T-cell (primary cell): ENCODE results near the gene FAM193B. TPM values are rescaled to one million over a fixed set of nuclear protein-coding genes. Genes with fewer than 3 reads are reported as not detected.

Experiments used
- ATAC-seq, 4 experiments: fragments of 200-7000 bp in 3 of 4; fragments of 150-1000 bp in 1 of 4; cut with Tn5 transposase; replicated peaks in 1 of 4; 1 replicate in 3 of 4; 2 replicates in 1 of 4; pipeline ENCODE4 v1.10.0; 2021; ENCODE audit warnings: moderate library complexity in 3 of 4, mild to moderate bottlenecking in 2 of 4, moderate number of reproducible peaks in 1 of 4
- CTCF ChIA-PET, 2 donors: fragments of 300-600 bp; sonication (Branson Sonifier 250); formaldehyde crosslinking; loops; one replicate each; lab custom pipeline; 2022; ENCODE audit warnings: antibody characterized with exemption in 2 of 2; lab: Charles Lee
- POLR2A ChIA-PET, 2 donors: fragments of 300-600 bp; sonication (Branson Sonifier 250); formaldehyde crosslinking; loops; one replicate each; lab custom pipeline; 2022; ENCODE audit warnings: antibody characterized with exemption in 2 of 2; lab: Charles Lee
- DNase-seq, 35 experiments: peaks; one replicate each; pipeline versions ENCODE4 v3.0.0 to v3.0.0-alpha.2; 2013 to 2023
- H3K27ac ChIP-seq: one replicate; pipeline ENCODE4 v1.5.1; 2013; ENCODE audit warnings: low read length
- H3K27me3 ChIP-seq, 2 experiments: replicated peaks in 1 of 2; 1 replicate in 1 of 2; 2 replicates in 1 of 2; pipeline versions ENCODE4 v1.6.1 to v1.7.0; 2013; ENCODE audit warnings: low read length in 1 of 2, mixed read lengths in 1 of 2; ENCODE audit not compliant: control insufficient read depth in 2 of 2, insufficient read depth in 2 of 2; ENCODE audit errors: extremely low read depth in 1 of 2
- H3K36me3 ChIP-seq, 2 donors: 1 replicate in 1 of 2; 2 replicates in 1 of 2; pipeline versions ENCODE4 v1.6.1 to v1.7.0; 2013; ENCODE audit warnings: low read length in 1 of 2; ENCODE audit not compliant: control insufficient read depth in 2 of 2, insufficient read depth in 1 of 2; ENCODE audit errors: extremely low read depth in 1 of 2
- H3K4me1 ChIP-seq, 2 experiments: 1 replicate in 1 of 2; 2 replicates in 1 of 2; pipeline versions ENCODE4 v1.6.1 to v1.7.0; 2013; ENCODE audit warnings: low read length in 2 of 2, mixed read lengths in 1 of 2; ENCODE audit not compliant: insufficient read depth in 2 of 2, control insufficient read depth in 1 of 2; ENCODE audit errors: extremely low read depth in 1 of 2
- H3K4me3 ChIP-seq, 2 donors: 1 replicate in 1 of 2; 2 replicates in 1 of 2; pipeline versions ENCODE4 v1.5.1 to v1.7.0; 2013; ENCODE audit warnings: mild to moderate bottlenecking in 2 of 2, low read length in 1 of 2, moderate library complexity in 1 of 2; ENCODE audit not compliant: control insufficient read depth in 1 of 2; ENCODE audit errors: extremely low read depth in 1 of 2
- H3K9me3 ChIP-seq: 2 replicates; pipeline ENCODE4 v1.7.0; 2013
- H3K27ac Mint-ChIP-seq, 2 donors: one replicate each; pipeline ENCODE4 v1.8.0; 2020 to 2021; ENCODE audit warnings: mild to moderate bottlenecking in 2 of 2, mixed read lengths in 2 of 2
- H3K27me3 Mint-ChIP-seq, 2 donors: one replicate each; pipeline ENCODE4 v1.8.0; 2021 to 2022; ENCODE audit warnings: mixed read lengths in 2 of 2
- H3K36me3 Mint-ChIP-seq: one replicate; pipeline ENCODE4 v1.8.0; 2021; ENCODE audit warnings: mixed read lengths
- H3K4me1 Mint-ChIP-seq, 3 donors: one replicate each; pipeline ENCODE4 v1.8.0; 2020 to 2022; ENCODE audit warnings: mixed read lengths in 3 of 3, mild to moderate bottlenecking in 1 of 3
- H3K4me3 Mint-ChIP-seq, 3 donors: one replicate each; pipeline ENCODE4 v1.8.0; 2020 to 2022; ENCODE audit warnings: mild to moderate bottlenecking in 3 of 3, mixed read lengths in 3 of 3, moderate library complexity in 3 of 3
- H3K9me3 Mint-ChIP-seq, 3 donors: one replicate each; pipeline ENCODE4 v1.8.0; 2020 to 2022; ENCODE audit warnings: mixed read lengths in 3 of 3
- WGBS: methylation state at CpG from one replicate; pipeline ENCODE4 v1.1.5; 2013; ENCODE audit warnings: missing lambda C conversion rate; ENCODE audit not compliant: insufficient coverage; 5-methylcytosine and 5-hydroxymethylcytosine counted together
- total RNA-seq, 35 experiments: library from RNA in 6 of 35; stranded (reverse) in 6 of 35; fragments of 120-200 nt in 1 of 35; gene quantifications; one replicate each; pipeline versions ENCODE4 v1.2.1 to v1.2.4 and lab custom pipeline; 2013 to 2026

Gene FAM193B
- total RNA-seq, 5 donors from 2014 or later (not counting 1 experiment from before 2014, with no cell fraction given): 162 to 233 (median 217) TPM

DNA sequence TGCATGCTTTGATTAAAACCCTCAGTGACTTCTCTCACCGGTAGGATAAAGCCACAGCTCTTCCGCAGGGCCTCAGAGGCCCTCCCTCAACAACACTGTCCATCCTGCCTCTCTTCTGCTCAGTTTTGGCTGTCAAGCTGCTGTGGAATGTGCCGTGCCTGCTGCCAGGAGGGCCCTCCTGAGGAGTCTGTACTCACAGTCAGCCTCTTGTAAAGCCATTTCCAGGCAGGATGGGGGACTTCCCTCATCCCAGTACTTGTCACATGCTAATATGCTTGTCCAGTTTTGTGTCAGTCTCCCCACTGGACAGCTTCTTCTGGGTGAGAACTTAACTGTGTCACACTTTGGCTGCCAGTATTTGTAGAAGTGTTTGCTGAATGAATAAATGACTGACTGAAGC, 23.7 kb downstream of the FAM193B start:
- ChIA-PET CTCF (no interaction called here), POLR2A (interaction anchor here in 1 of 2 donors (0.7 kb wide), 1 partner anchor 92 kb away, joined by 5 read pairs; no protein-coding TSS in a partner anchor)
- peaks cover 21 to 76% of the 10 kb centered on the region in 2 donors for H3K36me3 ChIP-seq
- 83% methylated on average over 2 of the region's 3 CpGs for WGBS
- DNase-seq (no peak), ATAC-seq (no peak)
- peak overlapping the region in 1 of 2 donors; percentile 73 for H3K27ac Mint-ChIP-seq
- H3K4me1 ChIP-seq: no peaks in the 10 kb centered on the region
- H3K9me3 ChIP-seq: no peaks in the 10 kb centered on the region
- peaks cover 40% of the 10 kb centered on the region for H3K36me3 Mint-ChIP-seq
- H3K4me1 Mint-ChIP-seq: no peaks in the 10 kb centered on the region
- no peak overlapping the region for H3K4me3 ChIP-seq
- H3K4me3 Mint-ChIP-seq: no peak overlapping the region
- no peaks in the 10 kb centered on the region for H3K27me3 ChIP-seq
- H3K27me3 Mint-ChIP-seq: no peaks in the 10 kb centered on the region
- H3K27ac ChIP-seq: no peak overlapping the region
- H3K9me3 Mint-ChIP-seq: no peaks in the 10 kb centered on the region

DNA sequence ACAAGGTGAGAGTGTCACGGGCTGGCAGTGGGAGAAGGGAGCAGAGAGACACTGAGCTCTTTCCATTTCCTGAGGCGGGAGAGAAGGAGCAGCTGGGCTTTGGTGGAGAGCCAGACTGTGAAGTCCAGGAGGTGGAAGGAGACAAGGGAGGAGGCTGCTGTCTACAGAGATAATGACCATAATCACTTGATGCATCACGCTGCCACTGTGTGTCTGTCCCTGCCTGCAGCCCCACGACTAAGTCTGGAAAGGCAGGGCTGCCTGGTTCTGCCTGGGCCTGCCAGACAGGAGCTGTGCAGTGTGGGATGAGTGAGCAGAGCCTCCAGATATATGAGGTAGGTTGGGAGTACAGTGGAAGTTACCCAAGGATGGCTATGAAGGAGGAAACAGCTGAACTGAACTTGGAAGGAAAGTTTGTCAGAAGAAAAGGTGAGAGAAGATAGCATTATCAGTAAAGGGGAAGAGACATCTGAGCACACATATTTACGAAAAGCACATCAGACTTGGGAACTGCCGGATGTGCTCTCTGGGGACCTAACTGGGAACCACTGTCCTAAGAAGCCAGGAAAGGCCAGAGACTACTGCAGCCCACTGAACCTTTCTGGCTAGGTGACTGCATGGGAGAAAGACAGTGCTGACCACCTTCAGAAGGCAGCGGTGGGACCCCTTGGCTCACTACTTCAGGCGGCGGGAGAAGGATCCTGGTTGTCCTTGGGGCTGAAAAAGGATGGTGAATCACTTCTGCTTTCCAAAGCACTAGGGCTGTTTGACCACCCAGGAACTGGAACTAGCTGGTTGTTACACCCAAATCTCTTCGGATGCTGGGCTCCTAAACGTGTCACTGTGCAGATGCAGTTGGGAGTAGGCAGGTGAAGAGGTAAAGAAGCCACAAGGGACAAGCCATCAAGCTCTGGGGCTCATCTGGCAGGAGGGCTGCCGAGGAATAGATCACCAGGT, 24.8 kb downstream of the FAM193B start:
- ChIA-PET CTCF (interaction anchor here in 1 of 2 donors (0.6 kb wide), 1 partner anchor 933 kb away, joined by 3 read pairs; no protein-coding TSS in a partner anchor), POLR2A (interaction anchor here in 1 of 2 donors (1.1 kb wide), 1 partner anchor 16 kb away, joined by 8 read pairs; no protein-coding TSS in a partner anchor)
- H3K36me3 ChIP-seq: peaks cover 22 to 80% of the 10 kb centered on the region in 2 donors

DNA sequence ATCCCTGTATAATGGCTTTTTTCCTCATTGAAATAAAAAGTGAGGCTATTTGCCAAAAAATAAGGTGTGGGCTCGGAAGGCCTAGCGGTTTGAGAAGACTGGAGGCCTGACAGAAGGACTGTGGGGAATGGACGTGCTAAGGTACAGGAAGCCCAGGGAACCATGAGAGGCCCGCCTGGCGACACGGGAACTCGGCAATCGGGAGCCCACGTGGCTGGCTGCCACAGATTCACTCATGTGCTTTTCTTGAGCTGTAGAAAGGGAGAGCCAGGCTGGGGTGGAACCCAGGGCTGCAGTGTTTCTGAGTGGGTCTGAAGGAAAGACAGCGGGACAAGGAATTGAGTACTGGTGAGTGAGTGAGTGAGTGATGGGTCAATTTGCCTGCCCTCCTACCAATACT, 25.7 kb downstream of the FAM193B start:
- no peak overlapping the region for H3K27ac Mint-ChIP-seq

More for the DNA sequence above, 24.8 kb downstream of the FAM193B start:
- peaks cover 38% of the 10 kb centered on the region for H3K36me3 Mint-ChIP-seq
- 93% methylated on average over 10 of the region's 12 CpGs for WGBS
- Histone ChIP-seq H3K27ac (no peak overlapping the region), H3K9me3 (no peaks in the 10 kb centered on the region), H3K4me1 (no peaks in the 10 kb centered on the region), H3K4me3 (no peak overlapping the region), H3K27me3 (no peaks in the 10 kb centered on the region)
- H3K9me3 Mint-ChIP-seq: no peaks in the 10 kb centered on the region
- DNase-seq: no peak
- peak overlapping the region; percentile 1 to 33 for H3K27ac Mint-ChIP-seq
- no peaks in the 10 kb centered on the region for H3K27me3 Mint-ChIP-seq
- no peak overlapping the region for H3K4me3 Mint-ChIP-seq
- no peak for ATAC-seq
- no peaks in the 10 kb centered on the region for H3K4me1 Mint-ChIP-seq

DNA sequence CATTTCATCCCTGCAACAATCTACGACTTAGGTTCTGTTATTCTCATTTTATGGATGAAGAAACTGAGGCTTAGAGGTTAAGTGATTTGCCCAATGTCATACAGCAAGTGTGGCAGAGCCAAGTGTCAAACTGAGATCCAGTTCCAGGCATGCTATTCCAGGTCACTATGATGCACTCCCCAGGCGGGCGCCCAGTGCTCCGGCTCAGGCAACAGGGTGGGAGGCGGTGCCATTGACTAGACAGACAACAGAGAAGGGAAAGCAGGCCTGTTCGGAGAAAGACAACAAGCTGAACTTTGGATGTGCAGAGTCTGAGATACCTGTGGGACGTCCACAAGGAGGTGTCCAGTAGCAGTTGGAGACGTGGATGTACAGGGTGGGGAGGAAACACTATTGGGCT, 26.8 kb downstream of the FAM193B start:
- Histone ChIP-seq H3K27me3 (no peaks in the 10 kb centered on the region), H3K36me3 (peaks cover 25 to 84% of the 10 kb centered on the region in 2 donors), H3K4me3 (no peak overlapping the region), H3K9me3 (no peaks in the 10 kb centered on the region), H3K27ac (no peak overlapping the region), H3K4me1 (no peaks in the 10 kb centered on the region)
- no peak overlapping the region for H3K4me3 Mint-ChIP-seq
- no peaks in the 10 kb centered on the region for H3K4me1 Mint-ChIP-seq
- ATAC-seq: no peak
- WGBS: 95% methylated on average over 7 of the region's 8 CpGs
- no peaks in the 10 kb centered on the region for H3K27me3 Mint-ChIP-seq
- ChIA-PET POLR2A (no interaction called here), CTCF (no interaction called here)
- no peak for DNase-seq
- peaks cover 28% of the 10 kb centered on the region for H3K36me3 Mint-ChIP-seq
- no peaks in the 10 kb centered on the region for H3K9me3 Mint-ChIP-seq
- no peak overlapping the region for H3K27ac Mint-ChIP-seq

More for the DNA sequence above, 25.7 kb downstream of the FAM193B start:
- no peaks in the 10 kb centered on the region for H3K27me3 Mint-ChIP-seq
- H3K4me3 ChIP-seq: no peak overlapping the region
- POLR2A ChIA-PET: interaction anchor here in 1 of 2 donors (1.1 kb wide), 1 partner anchor 17 kb away, joined by 8 read pairs; no protein-coding TSS in a partner anchor
- H3K9me3 ChIP-seq: no peaks in the 10 kb centered on the region
- DNase-seq: no peak
- ATAC-seq: no peak
- H3K4me1 ChIP-seq: no peaks in the 10 kb centered on the region
- H3K27me3 ChIP-seq: no peaks in the 10 kb centered on the region
- H3K36me3 ChIP-seq: peaks cover 29 to 87% of the 10 kb centered on the region in 2 donors
- no peaks in the 10 kb centered on the region for H3K4me1 Mint-ChIP-seq
- H3K9me3 Mint-ChIP-seq: no peaks in the 10 kb centered on the region
- no peak overlapping the region for H3K4me3 Mint-ChIP-seq
- CTCF ChIA-PET: no interaction called here
- no peak overlapping the region for H3K27ac ChIP-seq
- 96% methylated on average over 8 of the region's 10 CpGs for WGBS
- H3K36me3 Mint-ChIP-seq: peaks cover 34% of the 10 kb centered on the region

- no peaks in the 10 kb centered on the region for H3K27me3 Mint-ChIP-seq
- WGBS: 97% methylated on average over 6 of the region's 6 CpGs
- ChIA-PET CTCF (interaction anchor here in 1 of 2 donors (0.6 kb wide), 1 partner anchor 156 kb away, joined by 4 read pairs; no protein-coding TSS in a partner anchor), POLR2A (interaction anchor here in 1 of 2 donors (0.6 kb wide), 1 partner anchor 701 kb away, joined by 3 read pairs; no protein-coding TSS in a partner anchor)
- H3K27ac Mint-ChIP-seq: no peak overlapping the region
- Histone ChIP-seq H3K27me3 (no peaks in the 10 kb centered on the region), H3K4me1 (no peaks in the 10 kb centered on the region), H3K9me3 (no peaks in the 10 kb centered on the region), H3K4me3 (no peak overlapping the region), H3K27ac (no peak overlapping the region), H3K36me3 (peaks cover 17 to 80% of the 10 kb centered on the region in 2 donors)
- peaks cover 22% of the 10 kb centered on the region for H3K36me3 Mint-ChIP-seq
- DNase-seq (no peak), ATAC-seq (no peak)
- peaks cover 0 to 2% (median 1%) of the 10 kb centered on the region in 3 donors for H3K4me1 Mint-ChIP-seq
- H3K4me3 Mint-ChIP-seq: no peak overlapping the region
- no peaks in the 10 kb centered on the region for H3K9me3 Mint-ChIP-seq
Measured at GRCh38 chr5:177526791-177527190, 27.6 kb downstream of the FAM193B start.

DNA sequence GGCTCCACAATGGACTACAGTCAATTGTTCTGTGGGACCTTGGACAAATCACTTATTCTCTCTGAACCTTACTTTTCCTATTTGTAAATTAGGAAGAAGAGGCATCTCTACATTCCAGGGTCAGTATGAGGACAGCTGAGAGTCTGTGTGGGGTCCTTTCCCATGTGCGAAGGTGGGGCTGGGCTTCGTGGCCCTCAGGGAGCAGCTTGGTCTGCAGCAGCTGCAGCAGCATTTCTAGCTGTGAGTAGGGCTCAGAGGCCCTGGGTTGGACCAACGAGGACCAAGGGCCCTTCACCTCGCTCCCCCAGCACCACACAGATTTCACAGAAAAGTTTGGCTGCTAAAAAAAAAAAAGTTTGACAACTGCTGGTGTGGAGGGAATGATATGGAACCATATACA, 28.2 kb downstream of the FAM193B start:
- H3K4me3 Mint-ChIP-seq: no peak overlapping the region
- H3K4me1 ChIP-seq: peaks cover 0 to 6% of the 10 kb centered on the region in 2 experiments
- peaks cover 15 to 80% of the 10 kb centered on the region in 2 donors for H3K36me3 ChIP-seq
- H3K9me3 Mint-ChIP-seq: no peaks in the 10 kb centered on the region
- no peak overlapping the region for H3K27ac Mint-ChIP-seq
- no peak overlapping the region for H3K4me3 ChIP-seq
- H3K27me3 Mint-ChIP-seq: no peaks in the 10 kb centered on the region
- H3K9me3 ChIP-seq: no peaks in the 10 kb centered on the region
- H3K4me1 Mint-ChIP-seq: peaks cover 5 to 8% (median 7%) of the 10 kb centered on the region in 3 donors
- no peaks in the 10 kb centered on the region for H3K27me3 ChIP-seq
- CTCF ChIA-PET: no interaction called here
- ATAC-seq (no peak), DNase-seq (no peak)
- POLR2A ChIA-PET: no interaction called here
- H3K36me3 Mint-ChIP-seq: peaks cover 22% of the 10 kb centered on the region
- no peak overlapping the region for H3K27ac ChIP-seq
- WGBS: 100% methylated on average over 2 of the region's 4 CpGs
